IPS-11a (cell line): Measurements from ENCODE around the gene PRRT3.
"Not testable (repeated sequence)": the region's sequence is repeated elsewhere in the genome, so short reads cannot be mapped to it uniquely, and the experiment has no call there.

ENCODE experiments used
- H3K4me3 ChIP-seq: one replicate; pipeline ENCODE4 v1.5.1; 2013; ENCODE audit warnings: low read depth, low read length, control low read depth

Gene PRRT3

GRCh38 chr3:9918261-9919038 is 33.8 kb downstream of the PRRT3 start:
- H3K4me3 ChIP-seq, result no peak overlapping the region

GRCh38 chr3:9917820-9918219 is 34.4 kb downstream of the PRRT3 start:
- H3K4me3 ChIP-seq, result no peak overlapping the region

GRCh38 chr3:9916734-9917680 is 35.2 kb downstream of the PRRT3 start, which contains the start of gene IL17RC:
Gene IL17RC (plus strand): TSS chr3:9917098. CDS start chr3:9917316, 218 bp downstream.
- H3K4me3 ChIP-seq, result peak within 1 kb of the TSS; percentile 58

GRCh38 chr3:9916346-9916733 is 35.9 kb downstream of the PRRT3 start:
- no peak overlapping the region for H3K4me3 ChIP-seq

GRCh38 chr3:9915254-9916141 is 36.7 kb downstream of the PRRT3 start:
- H3K4me3 ChIP-seq, result peak overlapping the region; percentile 58

- H3K4me3 ChIP-seq, result peak overlapping the region; percentile 58
Measured at GRCh38 chr3:9914559-9915253, 37.5 kb downstream of the PRRT3 start.

GRCh38 chr3:9914011-9914410 is 38.2 kb downstream of the PRRT3 start:
- H3K4me3 ChIP-seq, result no peak overlapping the region

GRCh38 chr3:9913601-9914000 is 38.6 kb downstream of the PRRT3 start:
- H3K4me3 ChIP-seq, result no peak overlapping the region

GRCh38 chr3:9912294-9912935 is 39.8 kb downstream of the PRRT3 start:
- H3K4me3 ChIP-seq, result no peak overlapping the region

GRCh38 chr3:9911863-9912262 is 40.3 kb downstream of the PRRT3 start:
- no peak overlapping the region for H3K4me3 ChIP-seq

GRCh38 chr3:9909221-9910013 is 42.8 kb downstream of the PRRT3 start:
- H3K4me3 ChIP-seq, result no peak overlapping the region

GRCh38 chr3:9908286-9908685 is 43.9 kb downstream of the PRRT3 start:
- H3K4me3 ChIP-seq, result no peak overlapping the region

GRCh38 chr3:9906480-9906879 is 45.7 kb downstream of the PRRT3 start:
- H3K4me3 ChIP-seq, result no peak overlapping the region

GRCh38 chr3:9903904-9904303 is 48.3 kb downstream of the PRRT3 start:
- no peak overlapping the region for H3K4me3 ChIP-seq

- H3K4me3 ChIP-seq, result no peak overlapping the region
Measured at GRCh38 chr3:9903238-9903624, 49.0 kb downstream of the PRRT3 start.

GRCh38 chr3:9902372-9903237 is 49.6 kb downstream of the PRRT3 start, which contains the start of gene IL17RE:
Gene IL17RE (plus strand): TSS chr3:9902848. CDS start chr3:9902933, 85 bp downstream.
- H3K4me3 ChIP-seq, result no peak within 1 kb of the TSS

- H3K4me3 ChIP-seq, result no peak overlapping the region
Measured at GRCh38 chr3:9901967-9902366, 50.2 kb downstream of the PRRT3 start.

- not testable (repeated sequence) for H3K4me3 ChIP-seq
Measured at GRCh38 chr3:9900965-9901415, 51.2 kb downstream of the PRRT3 start.
